ENCODE results near the gene ADSL.
A peak's percentile ranks its signal among the peaks of the same experiment; 100 is the strongest.
"Not testable (repeated sequence)": the region's sequence is repeated elsewhere in the genome, so short reads cannot be mapped to it uniquely, and the experiment has no call there.

Gene ADSL

DNA sequence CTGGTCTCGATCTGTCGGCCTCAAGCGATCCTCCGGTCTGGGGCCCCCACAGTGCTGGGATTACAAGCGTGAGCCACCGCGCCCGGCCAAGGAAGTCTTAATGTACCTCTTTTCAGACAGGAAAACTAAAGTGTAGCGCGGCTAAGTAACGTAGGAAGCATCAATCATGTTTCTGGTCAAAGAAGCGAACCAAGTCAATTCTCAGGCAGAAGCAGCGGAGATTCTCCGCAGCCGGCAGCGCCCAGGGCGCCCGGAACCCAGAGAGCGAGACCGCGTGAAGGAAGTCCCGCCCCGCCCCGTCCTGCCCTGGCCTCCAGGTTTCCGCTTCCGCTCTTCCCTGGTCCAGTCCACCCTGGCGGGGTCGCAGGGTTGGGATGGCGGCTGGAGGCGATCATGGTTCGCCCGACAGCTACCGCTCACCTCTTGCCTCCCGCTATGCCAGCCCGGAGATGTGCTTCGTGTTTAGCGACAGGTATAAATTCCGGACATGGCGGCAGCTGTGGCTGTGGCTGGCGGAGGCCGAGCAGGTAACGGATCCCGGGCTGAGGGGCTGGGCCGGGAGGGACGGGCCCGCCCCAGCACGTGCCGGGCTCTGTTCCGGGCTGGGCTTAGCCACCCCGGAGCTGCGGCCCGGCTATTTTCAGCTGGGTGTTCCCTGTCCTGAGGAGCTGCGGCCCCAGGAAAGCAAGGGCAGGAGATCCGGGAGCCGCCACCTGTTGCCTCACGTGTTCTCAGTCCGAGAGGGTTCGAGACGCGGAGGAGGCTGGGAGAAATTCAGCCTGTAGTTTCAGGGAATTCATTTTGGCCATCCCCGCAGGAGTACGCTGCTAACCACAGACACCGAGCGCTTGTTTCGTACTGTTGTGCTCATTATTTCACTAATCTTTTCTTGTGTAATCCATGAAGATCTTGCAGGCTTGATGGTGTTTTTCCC lies at the start of gene ADSL:
ADSL (plus strand) TSS at position 316 of the 934 bp plus-strand sequence; CDS start at position 375, 59 bp downstream.
- DNase-seq (ENCODE audit: low read depth, low spot score): peak; percentile 55

DNA sequence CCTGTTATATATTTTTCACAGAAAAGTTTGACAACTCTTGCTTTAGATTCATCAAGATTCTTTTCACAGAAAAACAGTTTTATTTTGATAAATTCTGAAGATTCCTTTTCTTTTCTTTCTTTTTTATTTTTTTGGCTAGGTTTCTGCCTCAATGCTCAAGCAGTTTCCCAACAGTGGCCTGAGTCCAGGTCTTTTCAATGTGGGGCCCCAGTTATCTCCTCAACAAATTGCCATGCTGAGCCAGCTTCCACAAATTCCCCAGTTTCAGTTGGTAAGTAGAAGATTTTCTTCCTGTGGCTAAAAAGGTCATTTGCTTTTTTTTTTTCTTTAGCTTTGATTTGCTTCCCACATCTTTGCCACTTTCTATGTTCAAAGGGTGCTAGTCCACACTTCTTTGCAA lies 46.0 kb upstream of the ADSL start:
- DNase-seq (ENCODE audit: low read depth, low spot score): no peak

DNA sequence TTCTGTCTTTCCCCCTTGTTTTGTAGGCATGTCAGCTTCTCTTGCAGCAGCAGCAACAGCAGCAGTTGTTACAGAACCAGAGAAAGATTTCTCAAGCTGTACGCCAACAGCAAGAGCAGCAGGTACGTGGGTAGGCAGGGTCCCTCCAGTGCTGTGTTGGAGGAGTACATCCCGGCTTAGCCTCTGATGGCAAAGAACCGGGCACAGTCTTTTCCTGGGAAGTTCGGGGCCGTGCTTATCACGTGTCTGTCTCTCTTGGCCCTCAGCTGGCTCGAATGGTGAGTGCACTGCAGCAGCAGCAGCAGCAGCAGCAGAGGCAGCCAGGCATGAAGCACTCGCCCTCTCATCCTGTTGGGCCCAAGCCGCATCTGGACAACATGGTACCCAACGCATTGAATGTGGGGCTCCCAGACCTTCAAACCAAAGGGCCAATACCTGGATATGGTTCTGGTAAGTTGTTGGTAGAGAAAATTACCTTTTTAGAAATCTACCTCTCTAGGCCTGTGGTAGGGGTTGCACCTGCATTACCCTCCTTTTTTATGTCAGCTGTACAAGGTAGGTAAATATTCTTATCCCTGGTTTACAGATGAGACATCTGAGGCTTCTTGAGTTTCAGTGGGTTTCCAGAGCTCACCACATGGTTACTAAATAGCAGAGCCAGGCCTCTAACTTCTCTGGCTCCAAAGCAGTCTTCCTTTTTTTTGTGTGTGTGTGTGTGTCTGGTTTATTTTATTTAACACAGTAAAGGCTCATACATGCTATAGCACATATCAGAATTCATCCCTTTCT lies 45.2 kb upstream of the ADSL start:
- no peak for DNase-seq (ENCODE audit: low read depth, low spot score)

DNA sequence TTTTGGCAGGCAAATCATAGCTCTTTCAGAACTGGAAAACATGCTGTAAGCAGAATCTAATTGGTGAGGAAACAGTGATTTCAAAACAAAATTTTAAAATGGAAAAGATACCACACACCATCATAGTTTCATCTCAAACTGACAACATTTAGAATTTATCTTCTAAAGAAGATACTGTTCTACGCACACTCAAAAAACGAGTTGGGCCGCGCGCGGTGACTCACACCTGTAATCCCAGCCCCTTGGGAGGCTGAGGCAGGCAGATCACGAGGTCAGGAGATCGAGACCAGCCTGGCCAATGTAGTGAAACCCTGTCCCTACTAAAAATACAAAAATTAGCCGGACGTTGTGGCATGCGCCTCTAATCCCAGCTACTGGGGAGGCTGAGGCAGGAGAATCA lies 44.2 kb upstream of the ADSL start:
- DNase-seq (ENCODE audit: low read depth, low spot score): no peak

DNA sequence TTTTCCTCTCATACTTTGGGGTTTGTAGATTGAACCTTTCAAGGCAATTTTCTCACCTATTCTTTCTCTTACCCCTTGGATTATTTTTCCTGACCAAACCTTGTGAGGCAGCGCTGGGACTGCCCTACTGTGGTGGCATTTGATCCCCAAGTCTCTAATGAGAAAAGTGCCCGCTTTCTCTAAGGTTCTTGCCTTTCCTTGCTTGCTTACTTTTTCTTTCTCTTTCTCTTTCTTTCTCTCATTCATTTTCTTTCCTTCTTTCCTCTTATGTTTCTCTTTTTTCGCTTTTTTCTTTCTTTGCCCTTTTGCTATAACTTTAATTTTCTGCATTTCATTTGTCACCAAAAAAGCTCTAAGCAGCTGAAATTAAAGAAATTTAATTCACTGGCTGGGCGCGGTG lies 40.7 kb upstream of the ADSL start:
- DNase-seq (ENCODE audit: low read depth, low spot score): no peak

DNA sequence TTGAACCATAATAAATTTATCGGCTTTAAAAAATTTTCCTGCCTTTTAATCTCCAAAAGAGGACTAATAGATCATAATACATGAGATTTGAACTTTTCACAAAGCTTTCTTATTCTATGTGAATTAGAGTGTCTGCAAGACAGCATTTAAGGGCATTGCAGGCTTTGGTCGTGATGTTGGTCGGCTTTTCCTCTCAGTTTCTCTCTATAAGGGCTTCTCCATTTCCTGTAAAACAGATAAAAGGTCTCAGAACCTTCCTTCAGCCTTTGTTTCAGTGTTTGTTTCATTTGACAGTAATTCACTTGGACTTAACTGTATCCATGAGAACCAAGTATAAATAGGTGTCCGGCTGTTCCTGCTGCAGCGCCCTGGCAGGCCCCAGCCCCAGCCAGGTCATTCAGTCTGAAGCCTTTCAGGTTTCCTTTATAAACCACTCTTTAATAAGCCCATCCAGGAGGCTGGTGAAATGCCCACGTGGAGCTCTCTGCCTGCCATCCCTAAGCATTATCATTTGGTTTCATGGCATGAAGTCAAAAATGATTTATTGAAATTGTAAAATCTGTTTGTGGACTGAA lies 37.2 kb upstream of the ADSL start:
- DNase-seq (ENCODE audit: low read depth, low spot score): no peak

DNA sequence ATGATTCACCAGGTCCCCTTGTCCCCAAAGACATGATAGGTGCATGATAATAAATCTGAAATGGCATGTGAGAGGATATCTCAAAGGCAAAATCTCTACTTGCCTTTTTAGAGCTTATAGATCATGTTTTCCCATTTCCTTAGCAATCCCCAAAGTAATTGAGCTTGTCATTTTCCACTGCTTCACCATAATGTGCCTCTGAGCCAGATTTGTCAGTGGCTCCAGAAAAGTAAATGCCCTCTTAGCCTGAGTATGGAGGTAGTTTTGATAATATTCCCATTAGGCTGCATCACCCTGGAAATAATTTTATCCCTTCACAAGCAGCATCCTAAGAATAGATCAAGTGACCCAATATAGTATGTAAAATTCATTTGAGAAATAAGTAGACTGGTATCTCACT lies 36.7 kb upstream of the ADSL start:
- DNase-seq (ENCODE audit: low read depth, low spot score): no peak

DNA sequence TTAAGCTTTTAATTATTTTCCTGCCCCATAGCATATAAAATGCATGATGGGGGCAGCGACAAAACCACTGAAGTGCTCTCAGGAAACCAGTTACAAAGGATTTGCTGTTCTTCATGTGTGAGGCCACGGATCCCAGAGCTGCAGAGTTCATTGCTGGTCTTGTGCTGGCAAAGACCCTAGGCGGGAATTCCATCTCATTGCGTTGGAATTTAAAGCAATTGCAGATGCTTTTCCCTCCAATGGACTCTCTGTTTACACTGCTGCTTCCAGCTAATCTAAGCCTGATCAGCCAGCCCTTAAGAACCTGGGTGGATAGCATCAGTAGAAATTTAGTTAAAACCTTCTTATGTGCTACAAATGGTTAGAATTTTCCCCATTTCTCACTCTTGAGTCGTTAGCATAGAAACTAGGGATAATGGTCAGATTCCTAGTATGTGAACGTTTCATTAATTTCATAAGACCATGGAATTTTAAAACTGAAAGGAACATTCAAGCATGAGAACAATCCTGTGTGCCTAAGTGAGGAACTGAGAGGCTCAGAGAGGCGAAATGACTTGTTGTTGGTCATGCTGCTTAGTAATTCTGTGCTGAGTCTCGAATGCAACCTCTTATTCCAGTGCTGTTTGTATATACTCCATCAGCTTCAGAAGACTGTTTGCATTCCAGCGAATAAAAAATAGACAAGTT lies 36.1 kb upstream of the ADSL start:
- DNase-seq (ENCODE audit: low read depth, low spot score): peak; percentile 54

DNA sequence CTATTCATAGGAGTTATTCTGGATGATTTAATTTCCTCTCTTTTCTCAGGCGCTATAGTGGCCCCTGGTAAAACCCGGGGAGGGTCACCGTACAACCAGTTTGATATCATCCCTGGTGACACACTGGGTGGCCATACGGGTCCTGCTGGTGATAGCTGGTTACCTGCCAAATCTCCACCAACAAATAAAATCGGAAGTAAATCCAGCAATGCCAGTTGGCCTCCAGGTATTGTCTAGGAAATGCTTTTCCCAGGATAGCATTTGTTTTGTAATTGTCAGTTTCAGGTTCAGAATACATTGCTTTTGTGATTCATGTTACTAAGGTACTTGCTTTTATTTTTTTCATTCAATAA lies 35.6 kb upstream of the ADSL start:
- no peak for DNase-seq (ENCODE audit: low read depth, low spot score)

DNA sequence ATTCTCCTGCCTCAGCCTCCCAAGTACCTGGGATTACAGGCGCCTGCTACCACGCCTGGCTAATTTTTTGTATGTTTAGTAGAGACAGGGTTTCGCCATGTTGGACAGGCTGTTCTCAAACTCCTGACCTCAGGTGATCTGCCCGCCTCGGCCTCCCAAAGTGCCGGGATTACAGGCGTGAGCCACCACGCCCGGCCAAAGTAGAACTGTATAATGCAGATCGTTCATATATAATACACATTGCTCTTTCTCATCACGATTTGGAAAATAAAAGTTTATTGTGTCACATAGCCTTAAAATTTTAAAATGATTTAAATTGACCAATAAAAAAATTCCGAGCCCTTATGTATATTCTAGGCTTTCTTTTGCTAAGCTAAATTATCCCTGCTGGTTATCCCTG lies 34.7 kb upstream of the ADSL start:
- not testable (repeated sequence) for DNase-seq (ENCODE audit: low read depth, low spot score)

DNA sequence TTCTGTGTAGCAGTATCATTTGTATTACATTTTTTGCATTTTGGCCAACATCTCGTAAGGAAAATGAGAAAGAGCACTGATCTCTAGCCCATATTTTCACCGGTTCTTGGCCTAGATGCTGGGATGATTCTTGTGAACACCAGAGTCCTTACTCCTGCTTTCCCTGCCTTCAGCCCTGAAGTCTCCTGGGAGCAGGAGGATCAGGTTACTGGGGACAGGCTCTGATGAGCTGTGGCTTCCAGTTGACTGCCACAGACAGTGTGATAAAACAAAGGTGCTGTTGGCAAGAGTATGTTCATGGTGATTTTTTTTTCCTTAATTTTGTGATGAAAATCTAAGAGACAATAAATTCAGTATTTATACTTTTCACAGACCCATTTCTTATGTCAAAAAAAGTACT lies 34.2 kb upstream of the ADSL start:
- DNase-seq (ENCODE audit: low read depth, low spot score): no peak

DNA sequence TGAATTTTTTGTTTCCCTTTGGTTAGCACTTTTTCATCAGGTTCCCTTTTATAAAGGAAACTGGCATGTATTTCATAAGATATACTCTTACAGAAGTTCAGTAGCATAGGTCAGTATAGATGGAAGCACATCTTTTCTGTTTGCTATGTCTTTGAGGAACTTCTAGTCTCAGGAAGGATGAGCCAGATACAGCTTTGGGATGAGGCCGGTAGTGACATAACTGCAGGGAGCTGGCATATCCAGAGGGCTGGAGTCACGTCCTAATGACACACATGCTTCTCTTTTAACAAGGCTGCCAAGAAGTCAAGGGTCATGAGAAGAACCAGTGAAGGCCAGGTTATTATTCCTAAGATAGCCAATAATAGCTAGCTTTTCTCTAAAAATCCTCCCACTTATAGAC lies 33.3 kb upstream of the ADSL start:
- no peak for DNase-seq (ENCODE audit: low read depth, low spot score)

DNA sequence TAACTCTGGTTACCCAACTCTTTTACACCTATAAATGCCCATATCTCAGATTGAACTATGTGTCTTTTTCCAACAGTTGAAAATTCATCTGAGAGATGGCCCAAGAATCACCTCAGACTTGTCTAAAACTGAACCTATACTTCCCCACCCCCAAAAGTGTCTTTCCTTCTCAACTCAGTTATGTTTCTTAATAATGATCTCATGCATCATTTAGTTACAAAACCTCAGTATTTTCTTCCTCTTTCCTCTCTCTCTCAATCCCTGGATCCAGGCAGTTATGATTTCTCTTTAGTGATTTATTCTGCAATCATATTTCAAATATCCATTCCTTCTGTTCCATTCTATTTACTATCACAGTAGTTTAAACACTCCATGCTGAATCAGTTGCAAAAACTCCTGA lies 32.3 kb upstream of the ADSL start:
- DNase-seq (ENCODE audit: low read depth, low spot score): no peak

DNA sequence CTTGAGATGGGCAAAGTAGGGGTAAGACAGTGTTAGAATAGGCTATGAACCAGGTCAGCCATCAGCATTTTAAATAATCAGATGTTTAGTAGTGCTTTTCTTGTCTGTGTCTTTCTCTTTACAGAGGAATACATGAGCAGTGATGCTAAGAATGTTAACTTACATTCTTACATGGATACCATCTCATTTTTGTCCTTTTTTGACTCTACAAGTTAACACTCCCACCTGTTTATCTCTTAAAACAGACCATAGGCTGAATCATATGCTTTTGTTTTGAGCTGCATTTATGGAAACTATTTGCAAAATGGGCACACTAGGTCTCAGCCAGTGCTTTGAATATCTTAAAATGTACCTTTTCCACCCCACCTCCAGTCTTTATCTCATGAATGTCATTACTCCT lies 25.6 kb upstream of the ADSL start:
- no peak for DNase-seq (ENCODE audit: low read depth, low spot score)

DNA sequence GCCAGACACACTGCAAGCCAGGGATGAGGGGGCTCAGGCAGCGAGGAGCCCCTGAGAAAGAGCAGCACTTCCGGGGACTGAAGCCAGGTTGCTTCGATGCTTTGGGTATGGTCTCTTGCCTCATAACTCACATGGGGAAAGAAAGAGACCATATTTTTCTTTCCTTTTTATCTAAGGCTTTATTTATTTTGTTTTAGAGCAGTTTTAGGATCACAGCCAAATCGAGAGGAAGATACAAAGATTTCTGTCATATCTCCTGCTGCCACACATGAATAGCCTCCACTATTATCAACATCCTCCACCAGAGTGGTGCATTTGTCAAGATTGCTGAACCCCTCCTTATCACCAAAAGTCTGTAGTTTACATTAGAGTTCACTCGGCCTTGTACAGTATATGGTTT lies 24.3 kb upstream of the ADSL start:
- no peak for DNase-seq (ENCODE audit: low read depth, low spot score)

DNA sequence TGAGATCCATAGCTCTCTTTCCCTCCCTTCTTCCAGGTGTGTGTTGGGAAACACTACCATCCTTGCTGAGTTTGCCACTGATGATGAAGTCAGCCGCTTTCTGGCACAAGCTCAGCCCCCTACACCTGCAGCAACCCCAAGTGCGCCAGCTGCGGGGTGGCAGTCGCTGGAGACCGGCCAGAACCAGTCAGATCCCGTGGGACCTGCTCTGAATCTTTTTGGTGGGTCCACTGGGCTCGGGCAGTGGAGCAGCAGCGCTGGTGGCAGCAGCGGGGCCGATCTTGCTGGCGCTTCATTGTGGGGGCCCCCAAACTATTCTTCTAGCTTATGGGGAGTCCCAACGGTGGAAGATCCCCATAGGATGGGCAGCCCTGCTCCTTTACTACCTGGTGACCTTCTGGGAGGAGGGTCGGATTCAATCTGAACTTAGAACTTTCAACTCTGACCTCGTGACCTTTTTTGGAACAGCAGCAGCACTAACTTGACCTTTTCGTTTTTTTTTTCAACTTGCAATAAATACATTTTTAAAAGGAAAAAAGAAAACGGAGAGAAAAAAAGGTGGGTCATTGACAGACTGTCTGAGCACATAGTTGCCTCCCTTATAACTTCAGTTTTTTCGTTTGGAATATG lies 23.4 kb upstream of the ADSL start:
- no peak for DNase-seq (ENCODE audit: low read depth, low spot score)

DNA sequence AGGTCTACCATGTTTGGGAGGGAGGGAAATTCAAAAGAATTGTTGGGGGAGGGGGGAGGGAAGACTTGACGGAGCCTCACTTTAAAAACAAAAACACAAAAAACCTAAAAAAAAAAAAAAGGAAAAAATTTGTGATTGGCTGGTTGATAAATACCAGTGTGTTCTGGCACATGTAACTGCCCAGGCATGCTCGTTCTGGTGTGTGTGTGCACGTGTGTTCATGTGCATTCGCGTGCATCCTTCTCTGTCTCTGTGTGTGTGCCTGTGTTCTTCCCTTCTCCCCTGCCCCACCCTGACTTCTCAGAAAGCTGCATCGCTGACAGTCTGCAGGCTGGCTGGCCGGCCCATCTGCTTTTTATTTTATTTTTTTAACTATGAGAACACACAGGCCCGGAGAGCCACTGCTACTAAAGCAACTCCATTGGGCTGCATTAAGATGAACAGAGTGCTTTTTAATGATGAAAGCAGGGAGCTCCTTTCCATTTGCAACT lies 22.6 kb upstream of the ADSL start:
- no peak for DNase-seq (ENCODE audit: low read depth, low spot score)

DNA sequence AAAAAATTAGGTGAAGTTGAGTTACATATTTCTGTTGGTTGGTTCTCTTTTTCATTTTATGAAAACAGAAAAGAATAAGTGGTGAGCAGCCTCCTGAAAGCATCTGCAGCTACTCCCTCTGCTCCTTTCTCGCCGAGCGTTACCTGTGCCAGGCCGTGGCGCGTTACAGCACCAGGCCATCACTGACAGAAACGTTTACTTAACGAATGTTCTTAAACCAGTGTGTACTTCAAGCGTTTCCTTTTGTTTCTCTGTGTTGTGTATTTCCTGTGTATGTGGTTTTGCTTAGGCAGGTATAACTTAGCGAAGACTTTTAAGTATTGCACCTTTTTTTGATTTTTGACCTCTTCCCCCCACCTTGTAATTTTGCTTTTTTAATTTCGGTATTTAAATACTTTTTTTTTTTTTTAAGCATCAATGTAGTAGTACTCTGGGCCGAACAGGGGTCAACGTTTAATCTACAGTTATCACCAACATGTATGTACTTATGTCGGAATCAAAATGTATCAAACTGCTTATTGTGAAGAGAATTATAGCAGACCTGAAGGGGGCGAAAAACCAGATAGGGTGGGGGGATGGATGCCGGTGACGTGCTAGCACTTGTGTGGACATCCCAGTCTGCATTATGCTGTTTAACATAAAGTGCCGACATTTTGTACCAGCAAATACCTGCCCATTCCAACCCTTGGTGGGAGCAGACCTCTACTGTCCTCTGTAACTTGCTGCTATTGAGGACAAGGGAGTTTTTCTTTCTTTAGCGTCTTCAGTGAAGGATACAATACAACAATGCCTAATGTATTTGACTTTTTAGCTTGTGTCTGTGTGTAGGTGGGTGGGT lies 21.6 kb upstream of the ADSL start:
- DNase-seq (ENCODE audit: low read depth, low spot score): no peak

DNA sequence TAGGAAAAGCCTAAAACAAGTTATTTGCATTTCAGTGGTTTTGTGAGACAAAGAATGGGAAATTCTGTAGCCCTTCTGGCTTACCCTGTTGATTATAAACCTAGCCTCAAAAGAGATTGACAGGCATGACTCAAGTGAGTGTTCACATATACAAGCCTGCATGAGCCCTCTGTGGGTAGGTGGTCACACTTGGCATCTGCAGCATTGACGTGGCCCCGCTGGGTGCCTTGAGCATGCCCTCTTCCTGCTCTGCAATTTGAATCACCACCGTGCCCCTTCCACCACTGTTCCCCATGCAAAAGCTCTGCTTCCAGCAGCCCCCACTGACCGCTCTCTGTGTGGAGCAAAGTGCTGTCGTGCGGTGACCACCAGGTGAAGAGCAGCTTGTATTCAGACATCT lies 21.0 kb upstream of the ADSL start:
- no peak for DNase-seq (ENCODE audit: low read depth, low spot score)
